Uterus (tissue), 2 donors: Measurements from ENCODE around the gene LENG9.
A peak's percentile ranks its signal among the peaks of the same experiment; 100 is the strongest.

Experiments used
- POLR2A ChIP-seq, 2 donors: fragments of 450-650 bp; IDR thresholded peaks; one replicate each; pipeline ENCODE4 v1.6.1; 2016; ENCODE audit warnings: antibody characterized with exemption in 2 of 2, mild to moderate bottlenecking in 1 of 2, moderate library complexity in 1 of 2
- TF ChIP-seq, protein P1 (sequence below), 4 experiments: fragments of 200-600 bp in 2 of 4; fragments of 450-650 bp in 2 of 4; sonication (generic) in 2 of 4; IDR thresholded peaks; one replicate each; pipeline ENCODE4 v1.5.1; 2016 to 2019; ENCODE audit warnings: antibody characterized with exemption in 4 of 4, mild to moderate bottlenecking in 2 of 4, moderate library complexity in 1 of 4

- TF ChIP-seq, protein P1, sequence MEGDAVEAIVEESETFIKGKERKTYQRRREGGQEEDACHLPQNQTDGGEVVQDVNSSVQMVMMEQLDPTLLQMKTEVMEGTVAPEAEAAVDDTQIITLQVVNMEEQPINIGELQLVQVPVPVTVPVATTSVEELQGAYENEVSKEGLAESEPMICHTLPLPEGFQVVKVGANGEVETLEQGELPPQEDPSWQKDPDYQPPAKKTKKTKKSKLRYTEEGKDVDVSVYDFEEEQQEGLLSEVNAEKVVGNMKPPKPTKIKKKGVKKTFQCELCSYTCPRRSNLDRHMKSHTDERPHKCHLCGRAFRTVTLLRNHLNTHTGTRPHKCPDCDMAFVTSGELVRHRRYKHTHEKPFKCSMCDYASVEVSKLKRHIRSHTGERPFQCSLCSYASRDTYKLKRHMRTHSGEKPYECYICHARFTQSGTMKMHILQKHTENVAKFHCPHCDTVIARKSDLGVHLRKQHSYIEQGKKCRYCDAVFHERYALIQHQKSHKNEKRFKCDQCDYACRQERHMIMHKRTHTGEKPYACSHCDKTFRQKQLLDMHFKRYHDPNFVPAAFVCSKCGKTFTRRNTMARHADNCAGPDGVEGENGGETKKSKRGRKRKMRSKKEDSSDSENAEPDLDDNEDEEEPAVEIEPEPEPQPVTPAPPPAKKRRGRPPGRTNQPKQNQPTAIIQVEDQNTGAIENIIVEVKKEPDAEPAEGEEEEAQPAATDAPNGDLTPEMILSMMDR (IDR thresholded peaks at IDR 0.05) = peak in 2 of 4 experiments; percentile 14 to 24
- TF ChIP-seq POLR2A (IDR thresholded peaks at IDR 0.05) = peak; percentile 82 to 98
These were observed 14.5 kb downstream of the LENG9 start, which contains the start of gene LENG8 for GRCh38 chr19:54448774-54449700.
